ENCODE data around the gene ITIH3.

The ITIH3 gene

DNA sequence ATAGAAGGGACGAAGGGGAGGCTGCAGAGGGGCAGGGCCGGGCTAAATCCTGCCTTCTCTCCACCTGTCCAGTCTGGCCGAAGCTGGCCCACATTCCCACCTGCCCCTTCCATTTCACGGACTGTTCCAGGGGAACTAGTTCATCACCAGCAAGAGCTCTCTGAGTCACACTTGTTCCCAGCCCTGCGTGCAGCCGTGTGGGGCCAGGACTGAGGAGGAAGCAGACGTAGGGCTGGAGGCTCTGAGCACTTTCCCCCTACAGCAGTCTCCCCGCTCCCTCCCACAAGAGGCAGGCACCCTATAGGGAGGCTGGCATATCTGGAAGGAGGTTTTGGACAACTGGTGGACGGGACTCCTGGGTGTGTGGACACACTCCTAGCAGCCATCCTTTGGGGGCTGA is 32.8 kb downstream of the ITIH3 start:
- peak; percentile 63 for DNase-seq (ENCODE audit: low read depth)

GRCh38 chr3:52827866-52828376 is 33.3 kb downstream of the ITIH3 start:
- DNase-seq (ENCODE audit: low read depth): peak; percentile 19

DNA sequence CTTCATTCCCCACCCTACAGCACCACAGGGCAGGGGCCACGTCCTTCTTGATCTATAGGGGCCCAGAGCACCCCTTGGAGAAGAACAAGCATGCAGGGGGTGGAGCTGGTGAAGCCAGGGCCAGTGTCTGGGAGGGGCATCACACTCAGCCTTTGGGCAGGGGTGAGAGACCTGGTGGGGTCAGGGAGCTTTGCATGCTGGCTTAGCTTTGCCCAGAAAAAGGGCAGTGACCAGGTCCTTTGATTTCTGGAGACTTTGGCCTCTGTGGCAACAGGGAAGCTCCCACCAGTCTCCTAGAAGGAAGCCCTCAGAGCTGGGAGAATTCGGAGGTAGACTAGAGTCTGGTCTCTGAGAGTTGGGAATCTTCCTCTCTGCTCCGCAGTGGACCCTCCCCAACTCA is 34.9 kb downstream of the ITIH3 start:
- no peak for DNase-seq (ENCODE audit: low read depth)

DNA sequence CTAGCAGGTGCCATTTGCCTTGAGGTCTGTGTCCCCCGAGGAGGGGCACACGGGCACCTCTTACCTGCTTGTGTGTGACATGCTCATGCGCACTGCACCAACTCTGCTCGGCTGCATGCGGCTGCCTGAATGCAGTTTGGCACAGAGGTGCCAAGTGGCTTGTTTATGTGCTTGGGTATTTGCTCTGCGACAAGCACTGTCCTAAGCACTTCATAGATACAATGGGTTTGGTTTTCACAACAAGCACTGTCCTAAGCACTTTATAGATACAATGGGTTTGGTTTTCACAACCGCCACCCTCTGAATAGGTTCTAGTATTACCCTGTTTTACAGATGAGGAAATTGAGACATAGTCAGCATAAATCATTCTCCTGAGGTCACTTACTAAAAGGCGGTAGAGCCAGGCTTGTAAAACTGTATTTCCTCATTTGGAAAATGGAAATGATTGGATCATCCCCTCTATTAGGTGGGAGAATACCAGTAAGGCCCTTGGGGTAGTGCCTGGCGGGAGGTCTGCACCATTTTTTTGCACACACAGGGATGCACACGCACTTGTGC is 35.4 kb downstream of the ITIH3 start:
- DNase-seq (ENCODE audit: low read depth): no peak

- no peak for DNase-seq (ENCODE audit: low read depth)
These were observed 36.1 kb downstream of the ITIH3 start, which contains the start of gene ITIH4 for GRCh38 chr3:52830535-52831258. TSS of gene ITIH4 (minus strand) at chr3:52830672. CDS start at chr3:52830642, 30 bp downstream.

DNA sequence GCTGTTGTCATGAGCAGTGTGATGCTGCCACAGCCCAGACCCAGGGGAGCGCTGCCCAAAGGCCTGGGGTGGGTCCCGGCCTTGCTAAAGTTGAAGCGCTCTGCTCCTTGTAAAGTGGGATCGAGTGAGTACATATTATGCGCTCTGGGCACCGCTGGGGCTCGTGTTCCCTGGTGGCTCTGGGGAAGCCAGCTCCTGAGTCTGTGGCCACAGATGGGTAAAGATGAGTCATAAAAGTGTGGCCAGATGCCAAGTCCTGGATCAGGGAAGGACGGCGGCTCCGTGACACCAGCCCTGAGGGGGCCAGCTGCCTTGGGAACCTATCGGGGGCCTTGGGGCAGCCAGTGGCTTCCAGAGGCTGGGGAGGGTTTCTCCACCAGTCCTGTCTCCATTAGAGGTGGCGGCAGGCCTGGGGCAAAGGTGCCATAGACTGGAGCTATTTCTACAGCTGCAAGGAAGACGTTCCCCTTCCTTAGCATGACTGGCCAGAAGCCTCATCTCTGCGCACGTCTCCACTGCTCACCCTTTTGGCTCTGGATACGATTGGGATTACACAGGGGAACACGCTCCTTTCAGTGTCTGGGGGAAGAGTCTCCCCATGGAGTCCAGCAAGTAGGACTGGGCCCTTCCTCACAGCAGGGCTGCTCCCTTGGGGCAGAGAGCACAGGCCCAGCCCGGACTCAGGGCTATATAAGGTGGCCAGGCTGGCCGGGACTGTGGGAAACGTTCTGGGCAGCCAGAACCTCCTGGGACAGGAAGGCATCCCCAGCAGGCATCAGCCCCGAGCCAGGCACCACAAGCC is 37.1 kb downstream of the ITIH3 start:
- DNase-seq (ENCODE audit: low read depth): peak; percentile 87

DNA sequence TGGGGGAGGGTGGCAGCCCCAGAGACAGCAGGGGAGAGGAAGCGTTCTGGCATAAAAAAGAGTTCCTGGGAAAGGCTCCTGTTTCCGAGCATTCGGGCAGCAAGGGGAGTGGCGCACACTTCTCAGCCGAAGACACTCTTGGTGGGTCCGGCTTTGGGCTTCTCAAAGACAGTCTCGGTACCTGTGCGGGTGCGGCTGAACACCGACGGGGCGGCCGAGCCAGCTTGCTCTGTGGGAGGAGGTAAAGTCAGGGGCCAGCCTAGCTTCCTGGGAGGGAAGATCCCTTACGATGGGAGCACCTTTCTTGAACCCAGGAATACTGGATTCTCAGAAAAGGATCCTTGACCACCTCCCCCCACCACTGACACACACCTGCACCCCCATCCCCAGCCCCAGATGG is 38.6 kb downstream of the ITIH3 start:
- no peak for DNase-seq (ENCODE audit: low read depth)

DNA sequence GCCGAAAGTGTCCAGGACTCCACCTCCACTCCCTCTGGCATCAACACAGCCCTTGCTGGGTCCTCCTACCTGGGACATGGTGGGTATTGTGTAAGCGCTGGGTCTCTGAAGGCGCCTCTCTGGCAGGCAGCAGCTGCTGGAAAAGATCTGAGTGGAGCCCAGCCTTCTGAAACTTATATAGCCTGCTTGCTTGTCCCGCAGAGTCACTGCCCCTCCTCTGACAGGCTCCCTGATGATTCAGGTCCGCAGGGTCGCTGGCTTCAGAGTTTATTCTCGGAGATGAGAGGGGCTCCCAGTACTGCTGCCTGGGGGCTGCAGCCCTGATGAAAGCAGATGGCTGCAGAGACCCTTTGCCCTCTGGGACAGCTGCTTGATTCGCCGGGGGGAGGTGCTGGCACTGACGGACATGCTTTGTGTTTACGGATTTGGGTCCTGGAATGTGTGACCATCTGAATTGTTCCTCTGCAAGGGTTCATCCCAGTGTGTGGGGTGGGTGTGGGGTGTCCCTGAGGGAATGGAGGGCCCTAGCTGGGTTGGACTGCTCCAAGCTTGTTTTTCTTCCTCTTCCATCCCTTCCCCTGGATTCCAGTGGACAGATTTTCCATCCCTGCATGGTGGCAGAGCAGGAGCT is 40.4 kb downstream of the ITIH3 start, which contains the start of gene MUSTN1:
MUSTN1 (minus strand) TSS at position 149 of the 631 bp plus-strand sequence; CDS start at position 78, 71 bp downstream.
- no peak for DNase-seq (ENCODE audit: low read depth)

- DNase-seq (ENCODE audit: low read depth): no peak
These were observed 41.3 kb downstream of the ITIH3 start for GRCh38 chr3:52835766-52836470.

GRCh38 chr3:52836471-52836845 is 41.9 kb downstream of the ITIH3 start:
- no peak for DNase-seq (ENCODE audit: low read depth)

DNA sequence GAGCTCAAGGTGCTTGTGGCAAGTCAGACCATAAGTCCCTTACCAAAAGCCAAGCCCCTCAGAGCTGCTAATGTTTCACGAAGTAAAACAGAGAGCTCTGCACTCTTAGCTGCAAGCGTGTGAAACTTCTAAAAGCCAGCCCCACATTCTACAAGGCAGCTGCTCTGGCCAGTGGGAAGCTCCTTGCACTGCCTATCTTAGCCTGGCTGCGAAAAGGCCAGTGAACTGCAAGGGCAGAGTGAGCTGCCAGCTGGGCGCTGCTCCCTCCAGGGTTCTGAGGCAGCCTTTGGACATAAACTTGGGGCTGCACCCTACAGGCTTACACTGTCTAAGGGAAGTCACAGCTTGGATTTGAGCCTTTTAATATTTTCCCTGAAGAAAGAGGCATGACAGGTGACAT is 42.4 kb downstream of the ITIH3 start:
- no peak for DNase-seq (ENCODE audit: low read depth)

DNA sequence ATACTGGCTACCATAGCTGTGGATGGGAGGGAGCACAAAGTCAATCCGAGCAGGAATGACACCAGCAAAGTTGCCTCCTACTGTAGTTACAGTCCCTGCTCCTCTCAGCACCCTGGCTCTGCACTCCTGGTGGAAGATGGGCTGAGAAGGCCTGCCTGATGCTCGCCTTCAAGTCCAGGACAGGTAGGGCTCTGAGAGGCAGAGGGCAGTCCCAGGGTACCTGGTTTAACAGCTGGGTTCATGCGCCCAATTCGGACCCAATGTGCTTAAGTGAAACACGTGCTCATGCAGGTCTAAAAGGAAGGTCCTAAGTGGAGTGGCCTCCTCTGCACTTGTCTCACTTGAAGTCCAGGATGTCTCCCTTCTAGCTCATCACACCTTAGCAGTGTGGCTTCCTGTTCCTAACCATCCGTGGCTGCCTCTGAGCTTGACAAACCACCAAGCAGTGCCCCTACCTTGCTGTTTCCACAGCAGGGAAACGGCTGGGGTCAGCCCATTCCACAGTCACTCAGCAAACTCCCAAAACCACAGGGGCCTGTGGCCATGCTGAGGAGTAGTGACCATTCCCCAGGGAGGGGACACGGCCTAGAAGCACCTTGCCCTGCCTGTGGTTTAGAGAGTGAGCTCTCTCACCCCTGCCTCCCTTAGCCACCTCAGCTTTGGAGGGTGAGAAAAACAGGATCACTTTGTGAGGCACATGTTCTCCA is 44.1 kb downstream of the ITIH3 start:
- DNase-seq (ENCODE audit: low read depth): no peak

GRCh38 chr3:52839268-52839575 is 44.6 kb downstream of the ITIH3 start:
- no peak for DNase-seq (ENCODE audit: low read depth)

GRCh38 chr3:52839892-52840545 is 45.4 kb downstream of the ITIH3 start:
- DNase-seq (ENCODE audit: low read depth): peak; percentile 34

GRCh38 chr3:52841211-52841980 is 46.8 kb downstream of the ITIH3 start:
- no peak for DNase-seq (ENCODE audit: low read depth)

- no peak for DNase-seq (ENCODE audit: low read depth)
These were observed 47.4 kb downstream of the ITIH3 start for GRCh38 chr3:52841981-52842340.

- DNase-seq (ENCODE audit: low read depth): no peak
These were observed 47.8 kb downstream of the ITIH3 start for GRCh38 chr3:52842424-52842823.

DNA sequence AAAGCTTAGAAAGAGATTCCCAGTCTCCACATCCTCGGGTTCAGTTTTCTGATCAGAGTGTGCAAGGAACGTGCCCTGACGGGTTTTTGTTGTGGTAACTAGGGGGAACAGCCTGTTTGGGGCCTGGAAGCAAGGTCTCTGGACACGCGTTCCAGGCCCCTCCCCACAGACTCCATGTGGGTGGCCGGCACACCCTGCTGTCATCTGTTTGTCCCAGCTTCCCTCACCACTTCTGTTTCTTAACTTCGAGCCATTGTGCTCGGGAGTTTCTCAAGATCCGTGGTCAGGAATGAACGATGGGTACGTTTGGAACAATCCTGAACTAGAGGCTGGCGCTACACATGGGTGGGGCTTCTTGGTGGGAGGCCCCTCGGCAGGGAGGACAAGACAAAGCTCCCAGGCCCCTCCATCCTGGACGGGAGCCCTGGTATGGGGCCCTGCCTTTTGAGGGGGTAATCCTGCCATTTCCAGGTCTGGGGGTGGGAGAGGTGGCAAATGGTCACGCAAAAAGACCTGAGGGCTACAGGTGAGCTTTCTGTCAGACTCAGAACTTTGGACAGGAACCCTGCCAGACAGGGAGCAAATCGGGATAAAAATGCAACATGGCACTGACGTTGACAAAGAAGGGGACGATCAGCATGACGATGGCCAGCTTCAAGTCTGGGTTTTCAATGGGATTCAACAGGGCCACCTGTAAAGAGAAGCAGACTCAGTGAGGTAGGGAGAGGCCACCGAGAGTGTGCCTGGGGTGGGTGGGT is 48.7 kb downstream of the ITIH3 start:
- no peak for DNase-seq (ENCODE audit: low read depth)

GRCh38 chr3:52843881-52844280 is 49.3 kb downstream of the ITIH3 start:
- DNase-seq (ENCODE audit: low read depth): no peak

Data from ELR (cell line).